ENCODE results near the gene PPIF. TPM values are rescaled to one million over a fixed set of nuclear protein-coding genes. Genes with fewer than 3 reads are reported as not detected.

PPIF gene
- total and polyA plus RNA-seq, 2 of the 13 experiments (the other 11 are each of a cell fraction or from before 2014, with no cell fraction given): 147 to 157 TPM

DNA sequence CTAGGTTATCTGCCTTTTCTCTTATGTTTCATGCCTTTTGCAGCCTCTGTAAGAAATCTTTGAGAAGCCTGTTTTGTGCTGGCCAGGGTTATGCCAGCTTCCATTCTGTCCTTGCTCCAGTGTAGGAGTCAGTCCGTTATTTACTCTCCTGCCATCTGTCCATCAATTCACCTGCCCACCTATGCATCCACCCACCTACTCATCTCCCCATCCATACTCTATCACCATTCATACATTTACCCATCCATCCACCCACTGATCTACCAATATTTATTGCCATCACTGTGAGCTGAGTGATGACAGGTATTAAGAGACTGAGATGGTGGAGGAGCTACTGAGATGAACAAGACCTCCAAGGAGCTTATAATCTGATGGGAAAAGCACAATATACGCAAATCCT lies 12.7 kb upstream of the PPIF start:
- peaks cover 65% of the 10 kb centered on the region for H3K4me1 ChIP-seq (ENCODE audit: insufficient read depth, low read length)
- POLR2A ChIA-PET: interaction anchor here (1.0 to 5.3 kb wide), 6 partner anchors 12 to 32 kb away, joined by 3 to 134 read pairs (median 8); partner anchors contain the start of gene PPIF
- peak overlapping the region; percentile 98 for H3K27ac ChIP-seq (ENCODE audit: extremely low read length, insufficient read depth, low read length)
- no peak overlapping the region; the same call in 1 of the 2 replicates for H3K4me2 ChIP-seq (ENCODE audit: low read depth, low read length)
- no peaks in the 10 kb centered on the region for H4K20me1 ChIP-seq (ENCODE audit: insufficient read depth, low read length)
- TF ChIP-seq MBNL3 (CRISPR knock-in tag; conservative IDR thresholded peaks at IDR 0.05): no peak
- TF ChIP-seq, protein P1, sequence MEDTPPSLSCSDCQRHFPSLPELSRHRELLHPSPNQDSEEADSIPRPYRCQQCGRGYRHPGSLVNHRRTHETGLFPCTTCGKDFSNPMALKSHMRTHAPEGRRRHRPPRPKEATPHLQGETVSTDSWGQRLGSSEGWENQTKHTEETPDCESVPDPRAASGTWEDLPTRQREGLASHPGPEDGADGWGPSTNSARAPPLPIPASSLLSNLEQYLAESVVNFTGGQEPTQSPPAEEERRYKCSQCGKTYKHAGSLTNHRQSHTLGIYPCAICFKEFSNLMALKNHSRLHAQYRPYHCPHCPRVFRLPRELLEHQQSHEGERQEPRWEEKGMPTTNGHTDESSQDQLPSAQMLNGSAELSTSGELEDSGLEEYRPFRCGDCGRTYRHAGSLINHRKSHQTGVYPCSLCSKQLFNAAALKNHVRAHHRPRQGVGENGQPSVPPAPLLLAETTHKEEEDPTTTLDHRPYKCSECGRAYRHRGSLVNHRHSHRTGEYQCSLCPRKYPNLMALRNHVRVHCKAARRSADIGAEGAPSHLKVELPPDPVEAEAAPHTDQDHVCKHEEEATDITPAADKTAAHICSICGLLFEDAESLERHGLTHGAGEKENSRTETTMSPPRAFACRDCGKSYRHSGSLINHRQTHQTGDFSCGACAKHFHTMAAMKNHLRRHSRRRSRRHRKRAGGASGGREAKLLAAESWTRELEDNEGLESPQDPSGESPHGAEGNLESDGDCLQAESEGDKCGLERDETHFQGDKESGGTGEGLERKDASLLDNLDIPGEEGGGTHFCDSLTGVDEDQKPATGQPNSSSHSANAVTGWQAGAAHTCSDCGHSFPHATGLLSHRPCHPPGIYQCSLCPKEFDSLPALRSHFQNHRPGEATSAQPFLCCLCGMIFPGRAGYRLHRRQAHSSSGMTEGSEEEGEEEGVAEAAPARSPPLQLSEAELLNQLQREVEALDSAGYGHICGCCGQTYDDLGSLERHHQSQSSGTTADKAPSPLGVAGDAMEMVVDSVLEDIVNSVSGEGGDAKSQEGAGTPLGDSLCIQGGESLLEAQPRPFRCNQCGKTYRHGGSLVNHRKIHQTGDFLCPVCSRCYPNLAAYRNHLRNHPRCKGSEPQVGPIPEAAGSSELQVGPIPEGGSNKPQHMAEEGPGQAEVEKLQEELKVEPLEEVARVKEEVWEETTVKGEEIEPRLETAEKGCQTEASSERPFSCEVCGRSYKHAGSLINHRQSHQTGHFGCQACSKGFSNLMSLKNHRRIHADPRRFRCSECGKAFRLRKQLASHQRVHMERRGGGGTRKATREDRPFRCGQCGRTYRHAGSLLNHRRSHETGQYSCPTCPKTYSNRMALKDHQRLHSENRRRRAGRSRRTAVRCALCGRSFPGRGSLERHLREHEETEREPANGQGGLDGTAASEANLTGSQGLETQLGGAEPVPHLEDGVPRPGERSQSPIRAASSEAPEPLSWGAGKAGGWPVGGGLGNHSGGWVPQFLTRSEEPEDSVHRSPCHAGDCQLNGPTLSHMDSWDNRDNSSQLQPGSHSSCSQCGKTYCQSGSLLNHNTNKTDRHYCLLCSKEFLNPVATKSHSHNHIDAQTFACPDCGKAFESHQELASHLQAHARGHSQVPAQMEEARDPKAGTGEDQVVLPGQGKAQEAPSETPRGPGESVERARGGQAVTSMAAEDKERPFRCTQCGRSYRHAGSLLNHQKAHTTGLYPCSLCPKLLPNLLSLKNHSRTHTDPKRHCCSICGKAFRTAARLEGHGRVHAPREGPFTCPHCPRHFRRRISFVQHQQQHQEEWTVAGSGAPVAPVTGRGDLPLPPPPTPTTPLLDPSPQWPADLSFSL (CRISPR knock-in tag; IDR thresholded peaks at IDR 0.05): 0 out of 2 replicates have a peak, but pooled peaks have one; percentile 3
- no peak for TF ChIP-seq GFI1 (CRISPR knock-in tag; IDR thresholded peaks at IDR 0.05; ENCODE audit: borderline replicate concordance)
- no peak for TF ChIP-seq ZNF468 (CRISPR knock-in tag; IDR thresholded peaks at IDR 0.05)
- TF ChIP-seq, protein P2, sequence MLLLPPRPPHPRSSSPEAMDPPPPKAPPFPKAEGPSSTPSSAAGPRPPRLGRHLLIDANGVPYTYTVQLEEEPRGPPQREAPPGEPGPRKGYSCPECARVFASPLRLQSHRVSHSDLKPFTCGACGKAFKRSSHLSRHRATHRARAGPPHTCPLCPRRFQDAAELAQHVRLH (CRISPR knock-in tag; IDR thresholded peaks at IDR 0.05; ENCODE audit: borderline replicate concordance, low read depth): no peak
- TF ChIP-seq, protein P3, sequence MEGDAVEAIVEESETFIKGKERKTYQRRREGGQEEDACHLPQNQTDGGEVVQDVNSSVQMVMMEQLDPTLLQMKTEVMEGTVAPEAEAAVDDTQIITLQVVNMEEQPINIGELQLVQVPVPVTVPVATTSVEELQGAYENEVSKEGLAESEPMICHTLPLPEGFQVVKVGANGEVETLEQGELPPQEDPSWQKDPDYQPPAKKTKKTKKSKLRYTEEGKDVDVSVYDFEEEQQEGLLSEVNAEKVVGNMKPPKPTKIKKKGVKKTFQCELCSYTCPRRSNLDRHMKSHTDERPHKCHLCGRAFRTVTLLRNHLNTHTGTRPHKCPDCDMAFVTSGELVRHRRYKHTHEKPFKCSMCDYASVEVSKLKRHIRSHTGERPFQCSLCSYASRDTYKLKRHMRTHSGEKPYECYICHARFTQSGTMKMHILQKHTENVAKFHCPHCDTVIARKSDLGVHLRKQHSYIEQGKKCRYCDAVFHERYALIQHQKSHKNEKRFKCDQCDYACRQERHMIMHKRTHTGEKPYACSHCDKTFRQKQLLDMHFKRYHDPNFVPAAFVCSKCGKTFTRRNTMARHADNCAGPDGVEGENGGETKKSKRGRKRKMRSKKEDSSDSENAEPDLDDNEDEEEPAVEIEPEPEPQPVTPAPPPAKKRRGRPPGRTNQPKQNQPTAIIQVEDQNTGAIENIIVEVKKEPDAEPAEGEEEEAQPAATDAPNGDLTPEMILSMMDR (CRISPR knock-in tag; IDR thresholded peaks at IDR 0.05): no peak
- TF ChIP-seq, protein P4, sequence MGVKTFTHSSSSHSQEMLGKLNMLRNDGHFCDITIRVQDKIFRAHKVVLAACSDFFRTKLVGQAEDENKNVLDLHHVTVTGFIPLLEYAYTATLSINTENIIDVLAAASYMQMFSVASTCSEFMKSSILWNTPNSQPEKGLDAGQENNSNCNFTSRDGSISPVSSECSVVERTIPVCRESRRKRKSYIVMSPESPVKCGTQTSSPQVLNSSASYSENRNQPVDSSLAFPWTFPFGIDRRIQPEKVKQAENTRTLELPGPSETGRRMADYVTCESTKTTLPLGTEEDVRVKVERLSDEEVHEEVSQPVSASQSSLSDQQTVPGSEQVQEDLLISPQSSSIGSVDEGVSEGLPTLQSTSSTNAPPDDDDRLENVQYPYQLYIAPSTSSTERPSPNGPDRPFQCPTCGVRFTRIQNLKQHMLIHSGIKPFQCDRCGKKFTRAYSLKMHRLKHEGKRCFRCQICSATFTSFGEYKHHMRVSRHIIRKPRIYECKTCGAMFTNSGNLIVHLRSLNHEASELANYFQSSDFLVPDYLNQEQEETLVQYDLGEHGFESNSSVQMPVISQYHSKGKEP (CRISPR knock-in tag; IDR thresholded peaks at IDR 0.05): no peak
- no peak for TF ChIP-seq ZNF350 (CRISPR knock-in tag; IDR thresholded peaks at IDR 0.05; ENCODE audit: borderline replicate concordance, low read depth)
- H3K36me3 ChIP-seq (replicated peaks in 1 of 2; ENCODE audit: control insufficient read depth in 1 of 2, insufficient read depth in 2 of 2, low read length in 2 of 2): no peaks in the 10 kb centered on the region
- no peak for ATAC-seq
- DNase-seq (ENCODE audit: low spot score): no peak
- WGBS (ENCODE audit: low lambda C conversion rate): 89% methylated on average over 2 of the region's 2 CpGs
- CTCF ChIA-PET (ENCODE audit: low intra/inter-chr PET ratio, low total read pairs): no interaction called here
- peak overlapping the region; percentile 77 for H3K9ac ChIP-seq (ENCODE audit: insufficient read depth, low read depth, low read length)
- intact Hi-C loops (cut with micrococcal nuclease; ENCODE audit: unreplicated experiment) (loop anchor here (2.0 kb wide), 1 partner anchor 18 kb away; no protein-coding TSS in a partner anchor), in situ Hi-C loops (cut with HindIII; ENCODE audit: extremely low pct_ligation_motif_present, low pct_unique_long_range_greater_than_20kb) (no loop called here)
- no peak overlapping the region for H2AFZ ChIP-seq (ENCODE audit: low read length)
- no peaks in the 10 kb centered on the region for H3K27me3 ChIP-seq (ENCODE audit: control insufficient read depth in 1 of 2, insufficient read depth in 2 of 2, low read length in 2 of 2)
- peak; percentile 30 for FAIRE-seq
- H3K4me3 ChIP-seq (replicated peaks in 1 of 3; ENCODE audit: insufficient read depth in 1 of 3, low read depth in 2 of 3, low read length in 3 of 3): peak overlapping the region in 1 of 3 experiments; percentile 51; a peak in 1 of 6 replicates
- no TSS peak for BruUV-seq (replicated peaks)
- H3K79me2 ChIP-seq (ENCODE audit: insufficient read depth, low read length): no peaks in the 10 kb centered on the region
- H3K9me3 ChIP-seq (ENCODE audit: low read length): no peaks in the 10 kb centered on the region

Measured in HepG2 (cell line).